ENCODE measurements around the gene CCT8. TPM values are rescaled to one million over a fixed set of nuclear protein-coding genes. Genes with fewer than 3 reads are reported as not detected.

CCT8 gene
- total RNA-seq, 1 experiment from 2014 or later = 128 TPM

GRCh38 chr21:29083306-29083705 is 9.9 kb upstream of the CCT8 start:
- TF ChIP-seq CTCF (conservative IDR thresholded peaks at IDR 0.05) = no peak
- no peak for TF ChIP-seq EZH2 (IDR thresholded peaks at IDR 0.05; ENCODE audit: low read depth)
- intact Hi-C loops (cut with micrococcal nuclease; ENCODE audit: unreplicated experiment) = no loop called here
- Histone ChIP-seq H4K20me1 (ENCODE audit: insufficient read depth) (no peaks in the 10 kb centered on the region), H3K9me2 (ENCODE audit: insufficient read depth) (no peaks in the 10 kb centered on the region), H3K36me3 (ENCODE audit: low read depth) (no peaks in the 10 kb centered on the region), H3K27ac (no peak overlapping the region), H2AFZ (no peak overlapping the region), H3K4me3 (no peak overlapping the region), H3K9me3 (ENCODE audit: insufficient read depth, low read depth) (no peaks in the 10 kb centered on the region), H3K79me2 (ENCODE audit: low read depth) (no peaks in the 10 kb centered on the region), H3K4me2 (no peak overlapping the region), H3K4me1 (replicated peaks; ENCODE audit: insufficient read depth) (no peaks in the 10 kb centered on the region), H3K27me3 (ENCODE audit: insufficient read depth, low read depth) (no peaks in the 10 kb centered on the region), H3F3A (ENCODE audit: insufficient read depth, low read depth) (no peaks in the 10 kb centered on the region)
- POLR2A ChIA-PET (ENCODE audit: unreplicated experiment) = no interaction called here
- no TSS peak for BruUV-seq (replicated peaks)
- CTCF ChIA-PET = no interaction called here
- DNase-seq = no peak

- CTCF ChIA-PET = no interaction called here
- Histone ChIP-seq H3F3A (ENCODE audit: insufficient read depth, low read depth) (no peaks in the 10 kb centered on the region), H3K27me3 (ENCODE audit: insufficient read depth, low read depth) (no peaks in the 10 kb centered on the region), H3K4me1 (replicated peaks; ENCODE audit: insufficient read depth) (no peaks in the 10 kb centered on the region), H3K79me2 (ENCODE audit: low read depth) (no peaks in the 10 kb centered on the region), H3K36me3 (ENCODE audit: low read depth) (no peaks in the 10 kb centered on the region), H3K27ac (no peak overlapping the region), H3K4me3 (no peak overlapping the region), H3K9me2 (ENCODE audit: insufficient read depth) (no peaks in the 10 kb centered on the region), H3K4me2 (no peak overlapping the region), H4K20me1 (ENCODE audit: insufficient read depth) (no peaks in the 10 kb centered on the region), H3K9me3 (ENCODE audit: insufficient read depth, low read depth) (no peaks in the 10 kb centered on the region), H2AFZ (no peak overlapping the region)
- TF ChIP-seq CTCF (conservative IDR thresholded peaks at IDR 0.05) = no peak
- TF ChIP-seq EZH2 (IDR thresholded peaks at IDR 0.05; ENCODE audit: low read depth) = no peak
- no peak for DNase-seq
- BruUV-seq (replicated peaks) = no TSS peak
- intact Hi-C loops (cut with micrococcal nuclease; ENCODE audit: unreplicated experiment) = no loop called here
- POLR2A ChIA-PET (ENCODE audit: unreplicated experiment) = no interaction called here
These were observed 8.8 kb upstream of the CCT8 start for GRCh38 chr21:29082046-29082815.

GRCh38 chr21:29080454-29080941 is 7.0 kb upstream of the CCT8 start:
- no peaks in the 10 kb centered on the region for H3K36me3 ChIP-seq (ENCODE audit: low read depth)
- no peak overlapping the region for H3K4me2 ChIP-seq
- TF ChIP-seq EZH2 (IDR thresholded peaks at IDR 0.05; ENCODE audit: low read depth) (no peak), CTCF (conservative IDR thresholded peaks at IDR 0.05) (no peak)
- H2AFZ ChIP-seq = no peak overlapping the region
- no peaks in the 10 kb centered on the region for H4K20me1 ChIP-seq (ENCODE audit: insufficient read depth)
- H3K9me3 ChIP-seq (ENCODE audit: insufficient read depth, low read depth) = no peaks in the 10 kb centered on the region
- H3K27me3 ChIP-seq (ENCODE audit: insufficient read depth, low read depth) = no peaks in the 10 kb centered on the region
- ChIA-PET CTCF (no interaction called here), POLR2A (ENCODE audit: unreplicated experiment) (no interaction called here)
- no peaks in the 10 kb centered on the region for H3K79me2 ChIP-seq (ENCODE audit: low read depth)
- intact Hi-C loops (cut with micrococcal nuclease; ENCODE audit: unreplicated experiment) = no loop called here
- H3K4me1 ChIP-seq (replicated peaks; ENCODE audit: insufficient read depth) = 0 out of 2 replicates have a peak, but pooled peaks cover 3% of the 10 kb centered on the region
- H3K4me3 ChIP-seq = no peak overlapping the region
- BruUV-seq (replicated peaks) = no TSS peak
- H3K9me2 ChIP-seq (ENCODE audit: insufficient read depth) = no peaks in the 10 kb centered on the region
- DNase-seq = no peak
- H3K27ac ChIP-seq = no peak overlapping the region
- peaks cover 8% of the 10 kb centered on the region for H3F3A ChIP-seq (ENCODE audit: insufficient read depth, low read depth)

All from PC-9 (cell line).